ENCODE results near the gene ADGRG3.

ADGRG3 gene

DNA sequence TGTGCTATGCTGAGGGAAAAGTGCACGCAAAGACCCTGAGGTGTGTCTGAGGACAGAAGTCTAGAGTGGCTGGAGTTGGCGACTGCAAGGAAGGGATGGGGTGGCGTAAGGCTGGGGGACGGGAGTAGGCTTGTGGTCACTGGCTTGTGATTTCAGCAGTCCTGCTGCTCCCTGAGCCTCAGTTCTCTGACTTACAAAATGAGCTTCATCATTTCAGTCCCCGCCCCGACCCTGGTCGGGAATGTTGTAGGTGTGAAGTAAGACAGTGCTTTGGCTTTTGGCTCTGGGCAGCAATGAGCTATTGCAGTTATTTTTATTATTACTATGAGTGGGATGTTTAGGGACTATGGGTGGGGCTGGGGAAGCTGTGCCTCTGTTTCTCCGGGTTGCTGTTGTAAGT is 31.1 kb upstream of the ADGRG3 start:
- TF ChIP-seq CTCF (IDR thresholded peaks at IDR 0.05; ENCODE audit: control insufficient read depth, insufficient read depth, low read depth, low read length, missing control alignments): no peak
- DNase-seq (ENCODE audit: low read depth): no peak
- H3K4me3 ChIP-seq (ENCODE audit: control insufficient read depth, low read depth, low read length): no peak overlapping the region

- TF ChIP-seq CTCF (IDR thresholded peaks at IDR 0.05; ENCODE audit: control insufficient read depth, insufficient read depth, low read depth, low read length, missing control alignments): no peak
- DNase-seq (ENCODE audit: low read depth): no peak
- H3K4me3 ChIP-seq (ENCODE audit: control insufficient read depth, low read depth, low read length): no peak overlapping the region
Measured at GRCh38 chr16:57637424-57637823, 30.7 kb upstream of the ADGRG3 start.

GRCh38 chr16:57637965-57638364 is 30.1 kb upstream of the ADGRG3 start:
- DNase-seq (ENCODE audit: low read depth): no peak
- TF ChIP-seq CTCF (IDR thresholded peaks at IDR 0.05; ENCODE audit: control insufficient read depth, insufficient read depth, low read depth, low read length, missing control alignments): no peak
- H3K4me3 ChIP-seq (ENCODE audit: control insufficient read depth, low read depth, low read length): no peak overlapping the region

DNA sequence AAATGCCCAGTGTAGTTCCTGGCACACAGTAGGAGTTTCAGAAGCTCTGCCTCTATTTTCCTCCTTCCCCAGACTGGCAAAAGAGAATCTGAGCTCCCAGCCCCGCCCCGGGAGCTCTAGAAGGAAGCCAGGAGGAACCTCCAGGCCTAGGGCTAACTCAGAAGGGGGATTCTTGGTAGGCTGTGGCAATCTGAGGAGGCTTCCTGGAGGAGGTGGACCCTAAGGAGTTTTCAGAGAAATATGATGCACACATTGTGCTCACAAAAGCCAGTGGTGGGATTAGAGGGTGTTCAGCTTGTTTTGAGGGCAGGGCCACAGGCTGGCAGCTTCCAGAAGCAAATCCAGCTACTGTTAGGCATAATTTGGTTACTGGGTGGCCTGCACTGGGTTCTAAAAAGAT is 29.7 kb upstream of the ADGRG3 start:
- no peak for DNase-seq (ENCODE audit: low read depth)

GRCh38 chr16:57639172-57639887 is 28.8 kb upstream of the ADGRG3 start:
- no peak for DNase-seq (ENCODE audit: low read depth)
- no peak overlapping the region for H3K4me3 ChIP-seq (ENCODE audit: control insufficient read depth, low read depth, low read length)
- TF ChIP-seq CTCF (IDR thresholded peaks at IDR 0.05; ENCODE audit: control insufficient read depth, insufficient read depth, low read depth, low read length, missing control alignments): no peak

More for the DNA sequence above, 29.7 kb upstream of the ADGRG3 start:
- TF ChIP-seq CTCF (IDR thresholded peaks at IDR 0.05; ENCODE audit: control insufficient read depth, insufficient read depth, low read depth, low read length, missing control alignments): no peak
- no peak overlapping the region for H3K4me3 ChIP-seq (ENCODE audit: control insufficient read depth, low read depth, low read length)

DNA sequence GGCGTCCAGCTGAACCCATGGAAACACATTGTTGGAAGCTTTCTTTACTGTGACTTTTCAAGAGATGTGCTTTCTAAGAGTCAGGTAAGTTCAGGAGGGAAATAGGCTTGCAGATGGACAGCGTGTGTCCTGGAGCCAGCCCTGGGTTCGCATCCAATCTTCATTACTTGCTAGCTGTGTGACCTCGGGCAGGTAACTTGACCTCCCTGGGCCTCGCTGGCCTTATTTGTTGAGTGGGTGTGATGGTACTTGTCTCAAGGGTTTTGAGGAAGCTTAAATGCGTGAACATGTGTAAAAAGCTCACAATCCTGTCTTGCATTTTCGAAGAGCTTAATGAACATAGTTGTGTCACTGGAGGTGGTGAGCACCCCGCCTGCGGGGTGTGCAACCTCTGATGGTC is 27.9 kb upstream of the ADGRG3 start:
- no peak for TF ChIP-seq CTCF (IDR thresholded peaks at IDR 0.05; ENCODE audit: control insufficient read depth, insufficient read depth, low read depth, low read length, missing control alignments)
- H3K4me3 ChIP-seq (ENCODE audit: control insufficient read depth, low read depth, low read length): no peak overlapping the region
- no peak for DNase-seq (ENCODE audit: low read depth)
